Mesenchymal stem cell (in vitro differentiated cells and primary cell): ENCODE data around the gene ENPP1.
A peak's percentile ranks its signal among the peaks of the same experiment; 100 is the strongest.

Experiments used
- DNase-seq: peaks from one replicate; pipeline ENCODE4 v3.0.0-alpha.2; 2013
- H2AFZ ChIP-seq: one replicate; pipeline ENCODE4 v1.6.1; 2013; ENCODE audit warnings: low read depth, mild to moderate bottlenecking, control low read depth, inconsistent platforms, low read length, moderate library complexity
- H2AK5ac ChIP-seq: 2 replicates; pipeline ENCODE4 v1.6.1; 2013; ENCODE audit warnings: low read length, moderate library complexity, mild to moderate bottlenecking, inconsistent platforms; ENCODE audit not compliant: severe bottlenecking
- H2BK120ac ChIP-seq: one replicate; pipeline ENCODE4 v1.6.1; 2013; ENCODE audit warnings: low read depth, mild to moderate bottlenecking, inconsistent platforms, low read length, moderate library complexity
- H2BK12ac ChIP-seq, 2 experiments: one replicate each; pipeline ENCODE4 v1.6.1; 2013; ENCODE audit warnings: inconsistent platforms in 2 of 2, low read length in 2 of 2, mild to moderate bottlenecking in 2 of 2, moderate library complexity in 2 of 2, control low read depth in 1 of 2
- H2BK15ac ChIP-seq: one replicate; pipeline ENCODE4 v1.6.1; 2013; ENCODE audit warnings: mild to moderate bottlenecking, low read depth, inconsistent platforms; ENCODE audit not compliant: poor library complexity, severe bottlenecking
- H2BK5ac ChIP-seq: 2 replicates; pipeline ENCODE4 v1.6.1; 2013; ENCODE audit warnings: low read depth, mild to moderate bottlenecking, low read length, control low read depth, inconsistent platforms; ENCODE audit not compliant: poor library complexity, severe bottlenecking
- H3K14ac ChIP-seq, 2 experiments: one replicate each; pipeline ENCODE4 v1.6.1; 2013; ENCODE audit warnings: inconsistent platforms in 2 of 2, low read length in 2 of 2, control low read depth in 1 of 2, mild to moderate bottlenecking in 1 of 2, moderate library complexity in 1 of 2
- H3K18ac ChIP-seq, 2 experiments: one replicate each; pipeline ENCODE4 v1.6.1; 2013; ENCODE audit warnings: inconsistent platforms in 2 of 2, low read length in 2 of 2, control low read depth in 1 of 2, low read depth in 1 of 2, mild to moderate bottlenecking in 1 of 2
- H3K23ac ChIP-seq, 2 experiments: one replicate each; pipeline ENCODE4 v1.6.1; 2013; ENCODE audit warnings: inconsistent platforms in 2 of 2, low read length in 2 of 2, mild to moderate bottlenecking in 2 of 2, moderate library complexity in 2 of 2, control low read depth in 1 of 2
- H3K27ac ChIP-seq: 2 replicates; pipeline ENCODE4 v1.5.1; 2013; ENCODE audit warnings: mild to moderate bottlenecking, moderate library complexity, low read length, control low read depth, inconsistent platforms; ENCODE audit not compliant: poor library complexity, severe bottlenecking
- H3K27me3 ChIP-seq, 2 experiments: 2 replicates each; pipeline versions ENCODE4 v1.6.1 to v1.7.0; 2013; ENCODE audit warnings: low read length in 2 of 2, mild to moderate bottlenecking in 2 of 2, moderate library complexity in 2 of 2, control low read depth in 1 of 2, inconsistent platforms in 1 of 2; ENCODE audit not compliant: control insufficient read depth in 1 of 2, insufficient read depth in 1 of 2
- H3K36me3 ChIP-seq, 2 experiments: 2 replicates each; pipeline versions ENCODE4 v1.6.1 to v1.7.0; 2013; ENCODE audit warnings: low read length in 2 of 2, control low read depth in 1 of 2, inconsistent platforms in 1 of 2, low read depth in 1 of 2, mild to moderate bottlenecking in 1 of 2; ENCODE audit not compliant: insufficient read depth in 2 of 2, control insufficient read depth in 1 of 2
- H3K4ac ChIP-seq, 2 experiments: one replicate each; pipeline ENCODE4 v1.6.1; 2013; ENCODE audit warnings: inconsistent platforms in 2 of 2, low read length in 2 of 2, mild to moderate bottlenecking in 2 of 2, moderate library complexity in 2 of 2, control low read depth in 1 of 2, low read depth in 1 of 2
- H3K4me1 ChIP-seq: 2 replicates; pipeline ENCODE4 v1.6.1; 2013; ENCODE audit warnings: low read depth, low read length, control low read depth; ENCODE audit not compliant: control insufficient read depth, insufficient read depth
- H3K4me2 ChIP-seq: 2 replicates; pipeline ENCODE4 v1.6.1; 2013; ENCODE audit warnings: low read length, mild to moderate bottlenecking, inconsistent platforms; ENCODE audit not compliant: poor library complexity, severe bottlenecking
- H3K4me3 ChIP-seq, 2 experiments: 2 replicates each; pipeline versions ENCODE4 v1.5.1 to v1.7.0; 2013; ENCODE audit warnings: low read length in 2 of 2, mild to moderate bottlenecking in 2 of 2, control low read depth in 1 of 2, low read depth in 1 of 2; ENCODE audit not compliant: insufficient read depth in 1 of 2
- H3K79me1 ChIP-seq: replicated peaks from 2 replicates; pipeline ENCODE4 v1.6.1; 2013; ENCODE audit warnings: mild to moderate bottlenecking, control low read depth, low read length, inconsistent platforms; ENCODE audit not compliant: poor library complexity, severe bottlenecking
- H3K9ac ChIP-seq: 2 replicates; pipeline ENCODE4 v1.7.0; 2013; ENCODE audit warnings: mild to moderate bottlenecking, low read length, moderate library complexity
- H3K9me3 ChIP-seq: 2 replicates; pipeline ENCODE4 v1.7.0; 2013; ENCODE audit warnings: mild to moderate bottlenecking, low read length; ENCODE audit not compliant: control insufficient read depth
- H4K8ac ChIP-seq: one replicate; pipeline ENCODE4 v1.6.1; 2013; ENCODE audit warnings: inconsistent platforms, mild to moderate bottlenecking, low read length, moderate library complexity
- H4K91ac ChIP-seq: one replicate; pipeline ENCODE4 v1.6.1; 2013; ENCODE audit warnings: mild to moderate bottlenecking, low read length, inconsistent platforms
- WGBS: methylation state at CpG from one replicate; pipeline ENCODE4 v1.1.7; 2013; ENCODE audit warnings: mixed read lengths; 5-methylcytosine and 5-hydroxymethylcytosine counted together

ENPP1 gene

DNA sequence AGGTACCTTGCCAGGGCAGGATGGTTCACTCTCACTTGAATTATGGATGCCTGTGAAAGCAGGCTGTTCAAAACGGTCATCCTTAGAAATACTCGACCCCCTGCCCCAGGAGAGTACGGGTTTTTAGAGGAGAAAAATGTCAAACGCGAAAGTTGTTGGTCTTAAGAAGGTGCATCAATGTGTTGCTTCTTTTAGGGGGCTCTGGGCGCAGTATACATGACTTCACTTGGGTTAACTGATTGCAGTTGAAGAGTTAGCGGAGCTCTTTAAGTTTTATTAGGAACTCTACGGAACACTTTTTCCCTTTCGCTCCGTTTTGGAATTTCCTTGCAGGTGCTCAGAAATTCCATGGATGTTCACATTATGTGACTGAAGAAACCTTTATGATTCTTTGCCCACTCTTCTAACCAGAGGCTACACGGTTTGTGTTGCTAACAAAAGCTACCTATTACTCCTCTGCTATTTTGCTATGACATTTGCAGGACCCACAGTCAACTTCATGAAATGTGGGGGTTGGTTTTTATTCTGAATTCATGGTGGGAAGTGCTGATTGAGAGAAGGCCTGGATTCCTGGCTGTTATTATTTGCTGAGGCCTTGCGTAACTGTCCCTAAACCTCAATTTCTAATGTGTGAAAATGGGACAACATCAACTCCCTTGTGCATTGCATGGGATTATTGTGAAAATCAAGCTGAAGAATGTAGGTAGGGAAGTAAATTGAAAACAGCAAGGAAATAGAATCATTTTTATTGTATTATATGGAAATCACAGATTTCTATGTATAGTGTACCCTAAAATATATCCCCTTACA is 845 bp downstream of the ENPP1 start:
- Histone ChIP-seq H3K36me3 (no peaks in the 10 kb centered on the region), H3K4ac (peak overlapping the region in 1 of 2 experiments; percentile 58), H3K79me1 (peaks cover 5% of the 10 kb centered on the region), H2BK15ac (no peak overlapping the region), H2AK5ac (no peak overlapping the region), H4K91ac (peak overlapping the region; percentile 47), H3K18ac (peak overlapping the region in 1 of 2 experiments; percentile 90), H2BK12ac (peak overlapping the region in 1 of 2 experiments; percentile 63), H3K27me3 (no peaks in the 10 kb centered on the region), H3K4me3 (peak overlapping the region; percentile 80 to 87), H3K23ac (peak overlapping the region in 1 of 2 experiments; percentile 89), H4K8ac (no peak overlapping the region), H3K14ac (peak overlapping the region in 1 of 2 experiments; percentile 87), H3K9ac (peak overlapping the region; percentile 75), H2BK5ac (no peak overlapping the region), H2BK120ac (no peak overlapping the region), H3K4me1 (no peaks in the 10 kb centered on the region), H3K4me2 (peak overlapping the region; percentile 82), H2AFZ (peak overlapping the region; percentile 60), H3K27ac (no peak overlapping the region), H3K9me3 (no peaks in the 10 kb centered on the region)
- WGBS = 12% methylated on average over 10 of the region's 12 CpGs
- DNase-seq = no peak

GRCh38 chr6:131811500-131811899 is 3.7 kb downstream of the ENPP1 start:
- Histone ChIP-seq H3K27ac (no peak overlapping the region), H2BK5ac (no peak overlapping the region), H2BK12ac (no peak overlapping the region), H2BK120ac (no peak overlapping the region), H3K27me3 (no peaks in the 10 kb centered on the region), H3K4ac (no peak overlapping the region), H3K23ac (no peak overlapping the region), H3K18ac (no peak overlapping the region), H2AK5ac (no peak overlapping the region), H3K4me1 (no peaks in the 10 kb centered on the region), H4K91ac (no peak overlapping the region), H2BK15ac (no peak overlapping the region), H3K4me2 (no peak overlapping the region), H3K36me3 (no peaks in the 10 kb centered on the region), H3K14ac (no peak overlapping the region), H2AFZ (no peak overlapping the region), H3K9me3 (no peaks in the 10 kb centered on the region), H3K9ac (no peak overlapping the region), H4K8ac (no peak overlapping the region), H3K4me3 (no peak overlapping the region), H3K79me1 (peaks cover 8% of the 10 kb centered on the region)
- DNase-seq = no peak
- 87% methylated on average over 3 of the region's 3 CpGs for WGBS

GRCh38 chr6:131813991-131814390 is 6.2 kb downstream of the ENPP1 start:
- Histone ChIP-seq H3K4me3 (no peak overlapping the region), H4K8ac (no peak overlapping the region), H3K18ac (peak overlapping the region in 1 of 2 experiments; percentile 52), H4K91ac (no peak overlapping the region), H3K4ac (no peak overlapping the region), H2BK12ac (no peak overlapping the region), H3K79me1 (peaks cover 7% of the 10 kb centered on the region), H3K4me2 (no peak overlapping the region), H3K23ac (no peak overlapping the region), H3K9me3 (no peaks in the 10 kb centered on the region), H2AFZ (no peak overlapping the region), H3K27me3 (no peaks in the 10 kb centered on the region), H2BK15ac (no peak overlapping the region), H3K4me1 (no peaks in the 10 kb centered on the region), H3K14ac (no peak overlapping the region), H2BK5ac (no peak overlapping the region), H3K9ac (no peak overlapping the region), H3K27ac (no peak overlapping the region), H3K36me3 (no peaks in the 10 kb centered on the region), H2BK120ac (no peak overlapping the region), H2AK5ac (no peak overlapping the region)
- 98% methylated on average over 3 of the region's 3 CpGs for WGBS
- DNase-seq = no peak

- Histone ChIP-seq H3K18ac (no peak overlapping the region), H3K4me3 (no peak overlapping the region), H3K4ac (no peak overlapping the region), H3K4me1 (peaks cover 1% of the 10 kb centered on the region), H2BK15ac (no peak overlapping the region), H3K14ac (no peak overlapping the region), H2BK120ac (no peak overlapping the region), H2BK5ac (no peak overlapping the region), H3K27me3 (no peaks in the 10 kb centered on the region), H2BK12ac (no peak overlapping the region), H3K9me3 (no peaks in the 10 kb centered on the region), H3K23ac (no peak overlapping the region), H2AK5ac (no peak overlapping the region), H3K4me2 (no peak overlapping the region), H2AFZ (no peak overlapping the region), H3K36me3 (no peaks in the 10 kb centered on the region), H4K91ac (no peak overlapping the region), H4K8ac (no peak overlapping the region), H3K27ac (peak overlapping the region; percentile 56), H3K9ac (no peak overlapping the region), H3K79me1 (peaks cover 9% of the 10 kb centered on the region)
- DNase-seq = no peak
- 80% methylated on average over 1 of the region's 1 CpG for WGBS
These were observed 9.0 kb downstream of the ENPP1 start for GRCh38 chr6:131816869-131817268.
